ENCODE measurements around the gene VPS36. TPM values are rescaled to one million over a fixed set of nuclear protein-coding genes. Genes with fewer than 3 reads are reported as not detected.

The VPS36 gene
- total and polyA plus RNA-seq, 9 of the 15 experiments (the other 6 are each of a cell fraction or from before 2014, with no cell fraction given) = 8.4 to 30.6 (median 23.7) TPM

- Histone ChIP-seq H3K27ac (ENCODE audit: extremely low read depth, low read depth, low read length) (no peak overlapping the region), H3K9ac (ENCODE audit: insufficient read depth in 1 of 2, low read depth in 2 of 2, low read length in 2 of 2) (no peak overlapping the region), H3K4me3 (no peak overlapping the region), H3K9me1 (ENCODE audit: control insufficient read depth, insufficient read depth, low read length) (no peaks in the 10 kb centered on the region), H3K27me3 (ENCODE audit: control insufficient read depth in 2 of 2, insufficient read depth in 2 of 2, low read length in 2 of 2) (peaks cover 8 to 19% of the 10 kb centered on the region in 2 experiments; a peak in 4 of 5 replicates), H3K4me2 (ENCODE audit: insufficient read depth, low read length) (no peak overlapping the region), H3K36me3 (ENCODE audit: control insufficient read depth, insufficient read depth, low read length) (no peaks in the 10 kb centered on the region), H4K20me1 (replicated peaks; ENCODE audit: control insufficient read depth, insufficient read depth, low read length) (no peaks in the 10 kb centered on the region), H2AFZ (ENCODE audit: low read depth, low read length) (no peak overlapping the region), H3K79me2 (ENCODE audit: control insufficient read depth, insufficient read depth, low read length) (no peaks in the 10 kb centered on the region), H3K9me3 (replicated peaks; ENCODE audit: control insufficient read depth, insufficient read depth, low read depth, low read length) (no peaks in the 10 kb centered on the region), H3K4me1 (replicated peaks in 1 of 2; ENCODE audit: control insufficient read depth in 2 of 2, insufficient read depth in 2 of 2, low read length in 2 of 2) (no peaks in the 10 kb centered on the region)
- POLR2A ChIA-PET = no interaction called here
- no peak for DNase-seq (ENCODE audit: extremely low read depth in 1 of 4, low spot score in 3 of 4)
- intact Hi-C loops (cut with micrococcal nuclease) (no loop called here), in situ Hi-C loops (cut with MboI) (no loop called here)
- BruUV-seq (replicated peaks) = no TSS peak
- WGBS (ENCODE audit: insufficient coverage, low coverage, missing lambda C conversion rate) = 2% methylated on average over 8 of the region's 8 CpGs
- CTCF ChIA-PET (ENCODE audit: low intra/inter-chr PET ratio) = no interaction called here
- FAIRE-seq = no peak
- ATAC-seq = no peak
- TF ChIP-seq SAP30 (IDR thresholded peaks at IDR 0.05; ENCODE audit: borderline replicate concordance, insufficient read depth, low read depth, low read length, poor library complexity, severe bottlenecking) = no peak
- TF ChIP-seq, protein P1, sequence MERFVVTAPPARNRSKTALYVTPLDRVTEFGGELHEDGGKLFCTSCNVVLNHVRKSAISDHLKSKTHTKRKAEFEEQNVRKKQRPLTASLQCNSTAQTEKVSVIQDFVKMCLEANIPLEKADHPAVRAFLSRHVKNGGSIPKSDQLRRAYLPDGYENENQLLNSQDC (CRISPR knock-in tag; IDR thresholded peaks at IDR 0.05) = no peak
- TF ChIP-seq, protein P2, sequence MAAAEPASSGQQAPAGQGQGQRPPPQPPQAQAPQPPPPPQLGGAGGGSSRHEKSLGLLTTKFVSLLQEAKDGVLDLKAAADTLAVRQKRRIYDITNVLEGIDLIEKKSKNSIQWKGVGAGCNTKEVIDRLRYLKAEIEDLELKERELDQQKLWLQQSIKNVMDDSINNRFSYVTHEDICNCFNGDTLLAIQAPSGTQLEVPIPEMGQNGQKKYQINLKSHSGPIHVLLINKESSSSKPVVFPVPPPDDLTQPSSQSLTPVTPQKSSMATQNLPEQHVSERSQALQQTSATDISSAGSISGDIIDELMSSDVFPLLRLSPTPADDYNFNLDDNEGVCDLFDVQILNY (CRISPR knock-in tag; IDR thresholded peaks at IDR 0.05) = no peak
- TF ChIP-seq, protein P3, sequence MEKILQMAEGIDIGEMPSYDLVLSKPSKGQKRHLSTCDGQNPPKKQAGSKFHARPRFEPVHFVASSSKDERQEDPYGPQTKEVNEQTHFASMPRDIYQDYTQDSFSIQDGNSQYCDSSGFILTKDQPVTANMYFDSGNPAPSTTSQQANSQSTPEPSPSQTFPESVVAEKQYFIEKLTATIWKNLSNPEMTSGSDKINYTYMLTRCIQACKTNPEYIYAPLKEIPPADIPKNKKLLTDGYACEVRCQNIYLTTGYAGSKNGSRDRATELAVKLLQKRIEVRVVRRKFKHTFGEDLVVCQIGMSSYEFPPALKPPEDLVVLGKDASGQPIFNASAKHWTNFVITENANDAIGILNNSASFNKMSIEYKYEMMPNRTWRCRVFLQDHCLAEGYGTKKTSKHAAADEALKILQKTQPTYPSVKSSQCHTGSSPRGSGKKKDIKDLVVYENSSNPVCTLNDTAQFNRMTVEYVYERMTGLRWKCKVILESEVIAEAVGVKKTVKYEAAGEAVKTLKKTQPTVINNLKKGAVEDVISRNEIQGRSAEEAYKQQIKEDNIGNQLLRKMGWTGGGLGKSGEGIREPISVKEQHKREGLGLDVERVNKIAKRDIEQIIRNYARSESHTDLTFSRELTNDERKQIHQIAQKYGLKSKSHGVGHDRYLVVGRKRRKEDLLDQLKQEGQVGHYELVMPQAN (IDR thresholded peaks at IDR 0.05; ENCODE audit: borderline replicate concordance) = no peak
- no peak for TF ChIP-seq NFIX (CRISPR knock-in tag; IDR thresholded peaks at IDR 0.05; ENCODE audit: low read depth)
- no peak for TF ChIP-seq SRF (CRISPR knock-in tag; IDR thresholded peaks at IDR 0.05)
- TF ChIP-seq GTF2E2 (tag; IDR thresholded peaks at IDR 0.05) = no peak
- no peak for TF ChIP-seq ZNF584 (CRISPR knock-in tag; IDR thresholded peaks at IDR 0.05; ENCODE audit: low read depth)
- TF ChIP-seq MIER1 (IDR thresholded peaks at IDR 0.05; ENCODE audit: low read depth) = no peak
- TF ChIP-seq NR2C1 (IDR thresholded peaks at IDR 0.05) = no peak
- no peak for TF ChIP-seq NR2C1 (tag; IDR thresholded peaks at IDR 0.05)
- TF ChIP-seq ZNF780A (CRISPR knock-in tag; IDR thresholded peaks at IDR 0.05) = no peak
- no peak for TF ChIP-seq ZNF217 (CRISPR knock-in tag; IDR thresholded peaks at IDR 0.05)
- no peak for TF ChIP-seq HMGN3 (IDR thresholded peaks at IDR 0.05; ENCODE audit: borderline replicate concordance, extremely low read depth, insufficient read length, low read depth, low read length)
- TF ChIP-seq ZNF511 (CRISPR knock-in tag; IDR thresholded peaks at IDR 0.05) = no peak
These were observed 56.7 kb downstream of the VPS36 start for GRCh38 chr13:52393572-52394357.
